MCF 10A (cell line): ENCODE measurements around the gene GRIK2. TPM values are rescaled to one million over a fixed set of nuclear protein-coding genes. Genes with fewer than 3 reads are reported as not detected.

ENCODE experiments used
- BruUV-seq: library from RNA; stranded (reverse); fragments of 400-500 nt; replicated peaks from 2 replicates; lab custom pipeline; 2021; lab: Mats Ljungman, UMichigan
- CTCF ChIA-PET: fragments of 300-600 bp; sonication (Branson Sonifier 250); formaldehyde crosslinking; extraction: SDS; loops from one replicate; lab custom pipeline; 2021; ENCODE audit warnings: antibody characterized with exemption, inconsistent platforms; lab: Yijun Ruan, JAX
- POLR2A ChIA-PET: fragments of 300-600, 350-650 bp; sonication (Branson Sonifier 250); formaldehyde crosslinking; extraction: SDS; loops from one replicate; lab custom pipeline; 2020; ENCODE audit warnings: antibody characterized with exemption, inconsistent platforms; lab: Yijun Ruan, JAX
- DNase-seq: peaks from one replicate; pipeline ENCODE4 v3.0.0-alpha.2; 2018; ENCODE audit not compliant: unreplicated experiment
- H3K27ac Mint-ChIP-seq: one replicate; pipeline ENCODE4 v1.8.0; 2022; ENCODE audit warnings: mild to moderate bottlenecking, low read depth, mixed read lengths; ENCODE audit not compliant: unreplicated experiment
- H3K27me3 Mint-ChIP-seq: one replicate; pipeline ENCODE4 v1.8.0; 2022; ENCODE audit warnings: mixed read lengths; ENCODE audit not compliant: insufficient read depth, unreplicated experiment
- H3K36me3 Mint-ChIP-seq: one replicate; pipeline ENCODE4 v1.8.0; 2022; ENCODE audit warnings: mild to moderate bottlenecking, moderate library complexity, mixed read lengths; ENCODE audit not compliant: insufficient read depth, unreplicated experiment
- H3K4me1 Mint-ChIP-seq: one replicate; pipeline ENCODE4 v1.8.0; 2022; ENCODE audit warnings: mixed read lengths; ENCODE audit not compliant: insufficient read depth, unreplicated experiment
- H3K4me3 Mint-ChIP-seq: one replicate; pipeline ENCODE4 v1.8.0; 2022; ENCODE audit warnings: mild to moderate bottlenecking, moderate library complexity, mixed read lengths; ENCODE audit not compliant: unreplicated experiment
- H3K9me3 Mint-ChIP-seq: one replicate; pipeline ENCODE4 v1.8.0; 2022; ENCODE audit warnings: mixed read lengths; ENCODE audit not compliant: unreplicated experiment
- intact Hi-C: fragments of 100-400 bp; cut with micrococcal nuclease; formaldehyde crosslinking; loops from 2 replicates; pipeline ENCODE4 v1.14.1; 2022
- total RNA-seq: library from RNA; stranded (reverse); gene quantifications from 2 replicates; pipeline ENCODE4 v1.2.3, GENCODE V29; 2022
- TF ChIP-seq, protein P1 (sequence below): fragments of 200-600 bp; IDR thresholded peaks from one replicate; pipeline ENCODE4 v1.8.0; 2022; ENCODE audit warnings: antibody characterized with exemption, mild to moderate bottlenecking; ENCODE audit not compliant: unreplicated experiment

Gene GRIK2
- total RNA-seq, 1 experiment from 2014 or later, result 0.89 TPM

DNA sequence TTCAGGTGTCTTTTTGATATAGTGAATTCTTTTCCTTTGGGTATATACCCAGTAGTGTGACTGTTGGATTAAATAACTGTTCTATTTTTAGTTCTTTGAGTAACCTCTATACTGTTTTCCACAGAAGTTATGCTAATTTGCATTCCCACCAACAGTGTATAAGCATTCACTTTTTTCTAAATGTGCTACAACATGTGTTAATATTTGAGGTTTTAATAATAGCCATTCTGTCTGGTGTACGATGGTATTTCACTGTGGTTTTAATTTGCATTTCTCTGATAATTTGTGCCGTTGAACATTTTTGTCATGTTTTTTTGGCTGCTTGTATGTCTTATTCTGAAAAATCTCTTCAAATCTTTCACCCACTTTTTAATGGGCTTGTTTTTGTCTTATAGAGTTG, 563.5 kb downstream of the GRIK2 start:
- intact Hi-C loops, result no loop called here
- ChIA-PET CTCF (no interaction called here), POLR2A (no interaction called here)
- Mint-ChIP-seq H3K4me1 (no peaks in the 10 kb centered on the region), H3K9me3 (no peaks in the 10 kb centered on the region), H3K4me3 (no peak overlapping the region), H3K27ac (no peak overlapping the region), H3K27me3 (no peaks in the 10 kb centered on the region), H3K36me3 (no peaks in the 10 kb centered on the region)
- TF ChIP-seq, protein P1, sequence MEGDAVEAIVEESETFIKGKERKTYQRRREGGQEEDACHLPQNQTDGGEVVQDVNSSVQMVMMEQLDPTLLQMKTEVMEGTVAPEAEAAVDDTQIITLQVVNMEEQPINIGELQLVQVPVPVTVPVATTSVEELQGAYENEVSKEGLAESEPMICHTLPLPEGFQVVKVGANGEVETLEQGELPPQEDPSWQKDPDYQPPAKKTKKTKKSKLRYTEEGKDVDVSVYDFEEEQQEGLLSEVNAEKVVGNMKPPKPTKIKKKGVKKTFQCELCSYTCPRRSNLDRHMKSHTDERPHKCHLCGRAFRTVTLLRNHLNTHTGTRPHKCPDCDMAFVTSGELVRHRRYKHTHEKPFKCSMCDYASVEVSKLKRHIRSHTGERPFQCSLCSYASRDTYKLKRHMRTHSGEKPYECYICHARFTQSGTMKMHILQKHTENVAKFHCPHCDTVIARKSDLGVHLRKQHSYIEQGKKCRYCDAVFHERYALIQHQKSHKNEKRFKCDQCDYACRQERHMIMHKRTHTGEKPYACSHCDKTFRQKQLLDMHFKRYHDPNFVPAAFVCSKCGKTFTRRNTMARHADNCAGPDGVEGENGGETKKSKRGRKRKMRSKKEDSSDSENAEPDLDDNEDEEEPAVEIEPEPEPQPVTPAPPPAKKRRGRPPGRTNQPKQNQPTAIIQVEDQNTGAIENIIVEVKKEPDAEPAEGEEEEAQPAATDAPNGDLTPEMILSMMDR, result no peak
- no TSS peak for BruUV-seq
- DNase-seq, result no peak

DNA sequence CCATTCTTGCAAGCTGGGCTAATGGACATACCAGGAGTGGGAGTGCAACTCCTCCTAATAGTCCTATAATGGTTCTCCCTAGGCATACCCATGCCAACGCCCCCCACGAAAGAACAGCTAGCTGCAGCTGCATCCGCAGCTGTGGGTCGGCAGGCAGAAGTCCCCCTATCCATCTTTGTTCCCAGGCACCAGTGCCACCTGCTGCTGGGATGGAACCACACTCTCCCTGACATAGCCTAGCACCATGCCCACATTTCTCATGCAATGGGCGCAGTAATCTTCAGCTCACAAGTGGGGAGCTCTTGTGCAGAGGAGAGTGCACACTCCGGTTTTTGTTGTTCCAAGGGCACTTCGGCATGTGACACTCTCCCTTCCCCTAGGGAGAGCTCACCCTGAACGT, 567.8 kb downstream of the GRIK2 start:
- CTCF ChIA-PET, result interaction anchor here (0.6 to 0.7 kb wide), 3 partner anchors 18 to 598 kb away, joined by 3 to 6 read pairs (median 3); no protein-coding TSS in a partner anchor
- TF ChIP-seq, protein P1, result no peak
- Mint-ChIP-seq H3K36me3 (no peaks in the 10 kb centered on the region), H3K9me3 (no peaks in the 10 kb centered on the region), H3K27me3 (no peaks in the 10 kb centered on the region), H3K27ac (no peak overlapping the region), H3K4me1 (no peaks in the 10 kb centered on the region), H3K4me3 (no peak overlapping the region)
- BruUV-seq, result no TSS peak
- POLR2A ChIA-PET, result no interaction called here
- intact Hi-C loops, result no loop called here
- no peak for DNase-seq

GRCh38 chr6:101980924-101981323, 587.4 kb downstream of the GRIK2 start:
- no TSS peak for BruUV-seq
- H3K9me3 Mint-ChIP-seq, result no peaks in the 10 kb centered on the region
- intact Hi-C loops, result no loop called here
- TF ChIP-seq, protein P1, result no peak
- no peak overlapping the region for H3K27ac Mint-ChIP-seq
- H3K36me3 Mint-ChIP-seq, result peaks cover 5% of the 10 kb centered on the region
- no peaks in the 10 kb centered on the region for H3K4me1 Mint-ChIP-seq
- H3K27me3 Mint-ChIP-seq, result no peaks in the 10 kb centered on the region
- H3K4me3 Mint-ChIP-seq, result no peak overlapping the region
- CTCF ChIA-PET, result interaction anchor here (0.6 to 0.7 kb wide), 2 partner anchors 245 to 341 kb away, joined by 3 to 4 read pairs; no protein-coding TSS in a partner anchor
- no peak for DNase-seq
- POLR2A ChIA-PET, result interaction anchor here (0.6 kb wide), 1 partner anchor 658 kb away, joined by 3 read pairs; no protein-coding TSS in a partner anchor

DNA sequence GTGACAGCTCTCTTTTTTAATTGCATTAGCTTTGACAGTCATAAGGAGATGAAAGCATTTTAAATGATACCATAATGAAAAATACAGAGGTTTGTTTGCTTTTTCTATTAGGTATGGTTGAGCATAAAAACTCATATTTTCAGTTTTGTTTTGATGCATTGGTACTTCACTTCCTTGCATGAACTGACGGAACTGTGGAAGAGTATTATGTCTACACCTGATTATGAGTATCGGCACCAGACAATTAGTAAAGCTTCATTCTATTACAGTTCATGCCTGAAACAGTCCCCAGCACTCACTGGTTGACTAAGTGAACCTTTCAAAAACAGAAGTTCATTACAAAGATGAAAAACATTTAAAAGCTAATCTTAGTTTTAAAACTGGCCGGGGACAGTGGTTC, 593.0 kb downstream of the GRIK2 start:
- no peak overlapping the region for H3K27ac Mint-ChIP-seq
- no peaks in the 10 kb centered on the region for H3K36me3 Mint-ChIP-seq
- H3K9me3 Mint-ChIP-seq, result no peaks in the 10 kb centered on the region
- TF ChIP-seq, protein P1, result no peak
- BruUV-seq, result no TSS peak
- H3K4me1 Mint-ChIP-seq, result no peaks in the 10 kb centered on the region
- ChIA-PET POLR2A (no interaction called here), CTCF (interaction anchor here (0.5 kb wide), 1 partner anchor 83 kb away, joined by 3 read pairs; no protein-coding TSS in a partner anchor)
- DNase-seq, result no peak
- intact Hi-C loops, result no loop called here
- no peaks in the 10 kb centered on the region for H3K27me3 Mint-ChIP-seq
- H3K4me3 Mint-ChIP-seq, result no peak overlapping the region
